Testis (tissue), 3 donors: ENCODE measurements around the gene AGTR1. TPM values are rescaled to one million over a fixed set of nuclear protein-coding genes. Genes with fewer than 3 reads are reported as not detected.

Experiments
- DNase-seq: peaks from one replicate; pipeline ENCODE4 v3.0.0-alpha.2; 2019
- H3K27ac ChIP-seq, 2 donors: fragments of 200-600 bp; sonication (generic); one replicate each; pipeline ENCODE4 v1.5.1; 2019
- H3K27me3 ChIP-seq: fragments of 200-600 bp; sonication (generic); one replicate; pipeline ENCODE4 v1.5.1; 2019
- H3K36me3 ChIP-seq: fragments of 200-600 bp; sonication (generic); one replicate; pipeline ENCODE4 v1.5.1; 2017; ENCODE audit warnings: low read depth; ENCODE audit errors: missing control alignments
- H3K4me1 ChIP-seq: fragments of 200-600 bp; sonication (generic); one replicate; pipeline ENCODE4 v1.5.1; 2019
- H3K4me3 ChIP-seq, 2 donors: fragments of 200-600 bp; sonication (generic); one replicate each; pipeline ENCODE4 v1.5.1; 2017 to 2019
- H3K9me3 ChIP-seq: fragments of 200-600 bp; sonication (generic); one replicate; pipeline ENCODE4 v1.5.1; 2017
- CTCF ChIP-seq, 3 experiments: fragments of 450-650 bp in 2 of 3; fragments of 200-600 bp in 1 of 3; sonication (generic) in 1 of 3; IDR thresholded peaks; one replicate each; pipeline ENCODE4 v1.5.1; 2016 to 2019; ENCODE audit warnings: antibody characterized with exemption in 3 of 3, mild to moderate bottlenecking in 2 of 3, moderate library complexity in 1 of 3
- POLR2A ChIP-seq: fragments of 450-650 bp; IDR thresholded peaks from one replicate; pipeline ENCODE4 v1.6.1; 2017; ENCODE audit warnings: antibody characterized with exemption, mild to moderate bottlenecking, moderate library complexity
- whole genome bisulfite sequencing, 2 donors: methylation state at CpG; one replicate each; pipeline ENCODE4 v1.1.5; 2018; 5-methylcytosine and 5-hydroxymethylcytosine counted together
- intact Hi-C: fragments of 100-400 bp; cut with DNase I; formaldehyde crosslinking; loops from one replicate; pipeline ENCODE4 v1.15.1; 2023; ENCODE audit warnings: low total_unique reads
- polyA plus RNA-seq: library from polyadenylated mRNA; stranded (reverse); fragments of 350-450 nt; fragmentation: Illumina TruSeq; extraction: RNeasy Lipid Tissue Mini Kit (QIAGEN cat#74804); gene quantifications from one replicate; pipeline ENCODE4 v1.2.3, GENCODE V29; 2014; ENCODE audit warnings: low read depth, low replicate concordance; ENCODE audit not compliant: insufficient read depth
- total RNA-seq, 2 donors: library from RNA; depleted of rRNA; stranded (reverse); fragments of >200 nt; gene quantifications; one replicate each; pipeline ENCODE4 v1.2.3, GENCODE V29; 2016

The AGTR1 gene
- total and polyA plus RNA-seq, 3 donors from 2014 or later: 4.4 to 7.6 (median 4.8) TPM

GRCh38 chr3:148694116-148694515, 3.6 kb upstream of the AGTR1 start:
- TF ChIP-seq CTCF (IDR thresholded peaks at IDR 0.05) (no peak), POLR2A (no peak)
- Histone ChIP-seq H3K36me3 (no peaks in the 10 kb centered on the region), H3K4me1 (no peaks in the 10 kb centered on the region), H3K9me3 (no peaks in the 10 kb centered on the region), H3K27me3 (no peaks in the 10 kb centered on the region), H3K27ac (no peak overlapping the region), H3K4me3 (no peak overlapping the region)
- no peak for DNase-seq
- intact Hi-C loops: no loop called here
- 79% methylated on average over 1 of the region's 1 CpG for WGBS, 2 donors

GRCh38 chr3:148698190-148698810, 597 bp downstream of the AGTR1 start:
- no peaks in the 10 kb centered on the region for H3K36me3 ChIP-seq
- H3K4me1 ChIP-seq: no peaks in the 10 kb centered on the region
- no peaks in the 10 kb centered on the region for H3K27me3 ChIP-seq
- DNase-seq: no peak
- intact Hi-C loops: no loop called here
- H3K9me3 ChIP-seq: no peaks in the 10 kb centered on the region
- H3K27ac ChIP-seq: peak overlapping the region in 1 of 2 donors; percentile 43
- H3K4me3 ChIP-seq: peak overlapping the region; percentile 67 to 68
- TF ChIP-seq POLR2A (no peak), CTCF (IDR thresholded peaks at IDR 0.05) (no peak)
- 17 to 32% methylated on average over 17 of the region's 17 CpGs for WGBS, 2 donors

- Histone ChIP-seq H3K4me3 (no peak overlapping the region), H3K36me3 (no peaks in the 10 kb centered on the region), H3K4me1 (no peaks in the 10 kb centered on the region), H3K9me3 (no peaks in the 10 kb centered on the region), H3K27me3 (no peaks in the 10 kb centered on the region), H3K27ac (no peak overlapping the region)
- TF ChIP-seq CTCF (IDR thresholded peaks at IDR 0.05) (no peak), POLR2A (no peak)
- no peak for DNase-seq
- intact Hi-C loops: no loop called here
Observed at GRCh38 chr3:148705314-148705713, 7.6 kb downstream of the AGTR1 start.

GRCh38 chr3:148707601-148708380, 10.1 kb downstream of the AGTR1 start:
- Histone ChIP-seq H3K27ac (no peak overlapping the region), H3K27me3 (no peaks in the 10 kb centered on the region), H3K36me3 (no peaks in the 10 kb centered on the region), H3K9me3 (no peaks in the 10 kb centered on the region), H3K4me3 (no peak overlapping the region), H3K4me1 (no peaks in the 10 kb centered on the region)
- DNase-seq: no peak
- TF ChIP-seq CTCF (IDR thresholded peaks at IDR 0.05) (no peak), POLR2A (no peak)
- intact Hi-C loops: no loop called here
- WGBS, 2 donors: 86 to 90% methylated on average over 5 of the region's 5 CpGs
